Stimulated activated naive CD8-positive, alpha-beta T cell treated with anti-CD3 and anti-CD28 coated beads, Interleukin-15, Interleukin-2, amounts not matched to agents 100 ng/mL and 50 ng/mL, for 24 hours (primary cell): Measurements from ENCODE around the gene FNBP1.

Source experiments
- H3K27ac Mint-ChIP-seq: one replicate; pipeline ENCODE4 v1.8.0; 2021; ENCODE audit warnings: mild to moderate bottlenecking, mixed read lengths
- H3K27me3 Mint-ChIP-seq: one replicate; pipeline ENCODE4 v1.8.0; 2021; ENCODE audit warnings: mixed read lengths
- H3K36me3 Mint-ChIP-seq: one replicate; pipeline ENCODE4 v1.8.0; 2021; ENCODE audit warnings: low read depth, mixed read lengths
- H3K4me1 Mint-ChIP-seq: one replicate; pipeline ENCODE4 v1.8.0; 2021; ENCODE audit warnings: low read depth, mixed read lengths
- H3K4me3 Mint-ChIP-seq: one replicate; pipeline ENCODE4 v1.8.0; 2021; ENCODE audit warnings: mild to moderate bottlenecking, mixed read lengths
- H3K9me3 Mint-ChIP-seq: one replicate; pipeline ENCODE4 v1.8.0; 2021; ENCODE audit warnings: mixed read lengths

FNBP1 gene

DNA sequence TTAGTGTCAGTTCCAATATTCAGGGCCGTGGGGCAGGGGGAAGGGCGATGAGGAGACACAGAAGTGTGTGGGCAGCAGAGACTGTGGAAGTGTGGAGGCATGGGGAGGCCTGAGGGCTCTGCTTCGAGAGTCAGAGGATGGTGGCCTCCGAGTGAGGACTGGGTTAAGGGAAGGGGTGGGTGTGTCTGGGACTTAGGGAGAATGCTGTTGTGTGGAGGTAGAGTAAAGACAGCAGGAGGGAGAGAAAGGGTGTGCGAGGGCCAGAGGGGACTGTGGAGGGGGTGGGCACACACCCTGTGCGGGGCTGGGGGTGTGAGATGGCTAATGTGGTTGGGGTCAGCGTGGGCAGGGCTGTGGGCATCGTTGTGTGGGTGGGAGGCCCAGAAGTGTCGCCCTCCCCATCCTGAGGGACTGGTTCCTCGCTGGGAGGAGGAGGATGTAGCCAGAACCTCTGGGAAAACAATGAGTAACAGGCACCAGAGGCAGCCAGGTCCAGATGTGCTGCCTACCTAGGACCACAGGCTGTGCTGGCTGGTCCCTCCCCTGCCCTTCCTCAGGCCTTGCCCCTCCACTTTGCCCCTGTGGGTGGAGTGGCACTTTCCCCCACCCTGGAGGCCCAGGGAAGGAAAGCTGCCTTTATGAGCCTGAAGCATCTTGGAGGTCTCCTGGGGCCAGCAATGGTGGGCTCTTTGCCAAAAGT is 203.5 kb downstream of the FNBP1 start:
- no peaks in the 10 kb centered on the region for H3K27me3 Mint-ChIP-seq
- H3K36me3 Mint-ChIP-seq = peaks cover 6% of the 10 kb centered on the region
- peak overlapping the region; percentile 75 for H3K27ac Mint-ChIP-seq
- H3K4me1 Mint-ChIP-seq = peaks cover 54% of the 10 kb centered on the region
- no peaks in the 10 kb centered on the region for H3K9me3 Mint-ChIP-seq
- peak overlapping the region; percentile 53 for H3K4me3 Mint-ChIP-seq

DNA sequence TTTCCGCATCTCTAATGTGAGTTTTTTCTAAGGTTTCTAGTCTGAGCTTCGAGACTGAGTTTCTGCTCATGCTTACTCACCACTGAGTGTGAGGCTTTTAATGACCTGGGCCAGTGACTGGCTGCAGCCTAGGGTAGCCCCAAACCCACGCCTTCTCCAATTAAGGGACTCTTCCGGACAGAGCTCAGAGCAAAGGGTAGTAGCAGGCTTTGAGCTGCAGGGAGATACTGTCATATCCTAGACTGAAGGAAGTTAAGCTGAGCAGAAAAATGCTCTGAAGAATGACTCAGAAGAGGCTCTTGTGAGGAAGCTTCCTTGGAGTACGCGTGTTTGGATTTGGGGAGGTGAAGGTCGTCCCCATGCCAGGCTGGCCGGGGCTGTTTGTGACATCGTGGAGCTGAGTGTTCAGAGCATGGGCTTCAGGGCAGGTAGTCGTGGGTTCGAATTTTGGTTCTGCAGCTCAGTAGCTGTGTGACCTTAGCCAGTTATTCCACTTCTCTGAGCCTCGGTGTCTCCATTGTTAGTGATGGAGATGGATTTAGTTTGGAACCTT is 204.2 kb downstream of the FNBP1 start:
- Mint-ChIP-seq H3K27me3 (no peaks in the 10 kb centered on the region), H3K4me1 (peaks cover 61% of the 10 kb centered on the region), H3K9me3 (no peaks in the 10 kb centered on the region), H3K4me3 (peak overlapping the region; percentile 53), H3K27ac (peak overlapping the region; percentile 75), H3K36me3 (peaks cover 13% of the 10 kb centered on the region)
